ENCODE data around the gene MRPS12. TPM values are rescaled to one million over a fixed set of nuclear protein-coding genes. Genes with fewer than 3 reads are reported as not detected.

MRPS12 gene
- total RNA-seq, 2 experiments from 2014 or later = 54.8 to 57.5 TPM

DNA sequence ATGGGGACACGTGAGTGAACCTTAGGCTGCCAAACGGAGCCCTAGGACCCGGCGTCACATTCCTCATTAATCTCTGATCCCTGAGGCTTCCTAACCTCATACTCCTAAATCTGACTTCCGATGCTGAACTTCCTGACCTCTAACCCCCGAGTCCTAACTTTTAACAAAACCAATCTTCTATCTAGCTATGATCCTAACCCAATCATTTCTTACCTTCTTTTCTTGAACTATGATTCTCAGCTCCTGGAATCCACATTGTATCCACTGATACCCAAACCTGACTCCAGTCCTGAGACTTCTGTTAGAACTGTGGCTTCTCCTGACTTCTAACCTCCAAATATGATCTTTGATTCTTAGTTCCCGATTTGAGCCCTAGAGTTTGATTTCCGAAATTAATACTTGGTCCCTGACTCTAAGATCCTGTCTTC lies 30.5 kb upstream of the MRPS12 start:
- no peak for DNase-seq
- no peaks in the 10 kb centered on the region for H3K27me3 Mint-ChIP-seq
- H3K9me3 Mint-ChIP-seq = no peaks in the 10 kb centered on the region
- H3K4me3 Mint-ChIP-seq = peak overlapping the region; percentile 92
- peaks cover 17% of the 10 kb centered on the region for H3K36me3 Mint-ChIP-seq (ENCODE audit: low read depth)
- ChIA-PET CTCF (interaction anchor here (0.6 to 2.3 kb wide), 5 partner anchors 13 to 58 kb away, joined by 3 to 16 read pairs (median 3); partner anchors contain the start of genes MRPS12 and SARS2), POLR2A (interaction anchor here (0.5 kb wide), 1 partner anchor 108 kb away, joined by 3 read pairs; no protein-coding TSS in a partner anchor)
- peaks cover 41% of the 10 kb centered on the region for H3K4me1 Mint-ChIP-seq
- peak overlapping the region; percentile 96 for H3K27ac Mint-ChIP-seq

DNA sequence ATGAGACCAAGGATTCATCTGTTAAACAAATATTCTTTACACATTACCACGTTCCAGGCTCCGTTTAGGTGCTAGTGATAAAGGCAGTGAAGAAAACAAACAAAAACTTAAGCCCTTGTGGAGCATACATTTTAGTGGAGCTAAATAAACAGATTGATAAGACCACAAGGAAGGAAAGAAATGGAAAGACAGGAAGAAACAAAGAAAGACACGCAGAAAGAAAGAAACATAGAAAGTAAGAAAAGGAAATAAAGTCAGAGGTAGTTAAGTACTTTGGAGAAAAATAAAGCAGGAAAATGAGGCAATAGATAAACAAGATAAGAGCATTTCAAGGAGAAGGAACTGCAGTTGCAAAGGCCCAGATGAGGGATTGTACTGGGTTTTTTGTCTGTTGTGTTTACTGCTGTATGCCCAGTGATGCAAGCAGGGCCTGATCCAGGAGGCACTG lies 30.0 kb upstream of the MRPS12 start:
- Mint-ChIP-seq H3K27me3 (no peaks in the 10 kb centered on the region), H3K4me1 (peaks cover 41% of the 10 kb centered on the region), H3K9me3 (no peaks in the 10 kb centered on the region), H3K4me3 (peak overlapping the region; percentile 92), H3K36me3 (ENCODE audit: low read depth) (peaks cover 19% of the 10 kb centered on the region), H3K27ac (peak overlapping the region; percentile 96)
- POLR2A ChIA-PET = no interaction called here
- CTCF ChIA-PET = interaction anchor here (0.6 to 2.3 kb wide), 3 partner anchors 14 to 243 kb away, joined by 3 to 16 read pairs (median 4); partner anchors contain the start of genes MRPS12 and SARS2
- no peak for DNase-seq

DNA sequence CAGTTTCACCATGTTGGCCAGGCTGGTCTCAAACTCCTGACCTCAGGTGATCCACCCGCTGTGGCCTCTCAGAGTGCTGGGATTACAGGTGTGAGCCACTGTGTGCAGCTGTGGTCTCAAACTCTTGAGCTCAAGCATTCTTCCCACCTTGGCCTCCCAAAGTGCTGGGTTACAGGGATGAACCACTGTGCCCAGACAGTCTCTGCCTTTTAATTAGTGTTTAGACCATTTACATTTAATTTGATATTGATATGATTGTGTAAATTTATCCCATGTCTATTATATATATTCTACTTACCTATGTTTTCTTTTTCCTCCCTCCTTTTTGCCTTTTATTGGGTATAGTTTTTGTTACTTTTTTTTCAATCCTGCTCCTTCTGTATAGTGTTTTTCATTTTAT lies 29.1 kb upstream of the MRPS12 start:
- Mint-ChIP-seq H3K4me1 (peaks cover 41% of the 10 kb centered on the region), H3K36me3 (ENCODE audit: low read depth) (peaks cover 20% of the 10 kb centered on the region), H3K27ac (peak overlapping the region; percentile 19), H3K27me3 (no peaks in the 10 kb centered on the region), H3K9me3 (no peaks in the 10 kb centered on the region), H3K4me3 (no peak overlapping the region)
- ChIA-PET POLR2A (no interaction called here), CTCF (interaction anchor here (2.3 kb wide), 1 partner anchor 28 kb away, joined by 16 read pairs; the partner anchor contains the start of genes MRPS12 and SARS2)
- DNase-seq = no peak

DNA sequence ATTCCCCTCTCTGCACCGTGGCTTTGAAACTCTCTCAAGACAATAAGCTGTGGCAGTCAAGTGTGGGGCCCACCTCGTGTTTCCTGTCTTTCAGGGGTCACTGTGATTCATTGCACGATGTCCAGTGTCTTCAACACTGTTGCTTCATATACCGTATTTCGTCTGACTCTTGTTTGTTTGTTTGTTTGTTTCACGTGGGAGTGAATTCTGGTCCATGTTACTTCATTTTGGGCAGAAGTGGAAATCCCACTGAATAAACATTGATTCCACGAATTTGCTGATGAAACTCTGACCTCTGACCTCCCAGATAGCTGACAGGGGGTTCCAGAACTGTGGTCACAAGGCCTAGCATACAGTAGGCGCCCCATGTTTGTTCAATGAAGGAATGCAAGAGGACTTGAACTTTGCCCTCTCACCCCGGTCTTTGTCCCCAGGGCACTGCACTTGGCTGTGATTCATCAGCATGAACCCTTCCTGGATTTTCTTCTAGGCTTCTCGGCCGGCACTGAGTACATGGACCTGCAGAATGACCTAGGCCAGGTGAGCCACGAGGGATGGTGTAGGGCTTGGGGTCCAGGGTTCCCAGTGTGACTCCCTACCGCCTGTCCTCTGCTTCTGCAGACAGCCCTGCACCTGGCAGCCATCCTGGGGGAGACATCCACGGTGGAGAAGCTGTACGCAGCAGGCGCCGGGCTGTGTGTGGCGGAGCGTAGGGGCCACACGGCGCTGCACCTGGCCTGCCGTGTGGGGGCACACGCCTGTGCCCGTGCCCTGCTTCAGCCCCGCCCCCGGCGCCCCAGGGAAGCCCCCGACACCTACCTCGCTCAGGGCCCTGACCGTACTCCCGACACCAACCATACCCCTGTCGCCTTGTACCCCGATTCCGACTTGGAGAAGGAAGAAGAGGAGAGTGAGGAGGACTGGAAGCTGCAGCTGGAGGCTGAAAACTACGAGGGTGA lies 25.9 kb upstream of the MRPS12 start:
- peaks cover 43% of the 10 kb centered on the region for H3K36me3 Mint-ChIP-seq (ENCODE audit: low read depth)
- ChIA-PET CTCF (interaction anchor here (1.1 to 2.0 kb wide), 4 partner anchors 10 to 26 kb away, joined by 3 to 6 read pairs (median 3); partner anchors contain the start of genes MRPS12 and SARS2), POLR2A (no interaction called here)
- no peak for DNase-seq
- H3K27ac Mint-ChIP-seq = no peak overlapping the region
- H3K27me3 Mint-ChIP-seq = no peaks in the 10 kb centered on the region
- H3K4me1 Mint-ChIP-seq = peaks cover 35% of the 10 kb centered on the region
- no peaks in the 10 kb centered on the region for H3K9me3 Mint-ChIP-seq
- no peak overlapping the region for H3K4me3 Mint-ChIP-seq

DNA sequence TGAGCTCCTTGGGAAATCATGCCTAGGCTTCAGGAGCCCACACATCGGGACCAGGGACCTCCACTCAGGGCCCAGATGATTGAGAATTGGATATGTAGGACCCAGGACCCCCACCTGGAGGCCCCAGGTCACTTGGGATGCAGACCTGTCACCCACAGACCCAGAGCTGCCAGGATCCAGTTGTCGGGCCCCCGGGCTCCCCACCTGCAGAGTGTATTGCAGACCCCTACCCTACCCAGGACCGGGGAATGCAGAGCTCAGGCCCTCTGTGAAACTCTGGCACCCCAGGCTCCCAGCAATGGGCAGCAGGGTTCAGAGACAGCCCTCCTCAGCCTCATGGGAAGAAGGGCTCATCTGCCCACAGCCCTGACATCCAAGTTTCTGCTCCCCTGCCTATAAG lies 25.1 kb upstream of the MRPS12 start:
- Mint-ChIP-seq H3K9me3 (no peaks in the 10 kb centered on the region), H3K27me3 (no peaks in the 10 kb centered on the region), H3K4me1 (peaks cover 32% of the 10 kb centered on the region), H3K27ac (no peak overlapping the region), H3K4me3 (no peak overlapping the region), H3K36me3 (ENCODE audit: low read depth) (peaks cover 45% of the 10 kb centered on the region)
- ChIA-PET POLR2A (no interaction called here), CTCF (interaction anchor here (0.7 to 2.0 kb wide), 7 partner anchors 10 to 680 kb away, joined by 3 to 6 read pairs (median 3); partner anchors contain the start of genes MRPS12 and SARS2)
- DNase-seq = no peak

GRCh38 chr19:38907227-38907626 lies 23.5 kb upstream of the MRPS12 start:
- Mint-ChIP-seq H3K9me3 (no peaks in the 10 kb centered on the region), H3K36me3 (ENCODE audit: low read depth) (peaks cover 42% of the 10 kb centered on the region)
- CTCF ChIA-PET = interaction anchor here (2.0 to 2.1 kb wide), 2 partner anchors 8 to 23 kb away, joined by 6 to 9 read pairs; partner anchors contain the start of genes MRPS12 and SARS2

DNA sequence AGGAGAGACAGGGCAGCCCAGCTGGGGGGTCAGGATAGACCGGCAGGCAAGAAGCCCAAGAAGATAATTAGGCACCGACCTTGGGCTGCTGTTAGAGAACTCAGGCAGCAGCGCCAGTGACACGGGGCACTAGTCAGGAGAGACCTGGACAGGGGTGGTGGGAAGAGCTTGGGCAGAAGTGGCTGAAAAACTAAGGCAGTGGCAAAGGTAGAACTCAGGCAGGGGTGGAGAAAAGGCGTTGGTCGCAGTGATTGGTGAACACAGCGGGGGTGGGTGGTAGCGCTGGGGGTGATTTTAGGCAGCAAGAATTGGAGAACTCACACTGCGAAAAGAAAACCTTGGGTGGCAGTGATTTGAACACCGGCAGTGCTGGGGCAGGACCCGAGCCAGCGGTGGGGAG lies 23.1 kb upstream of the MRPS12 start:
- Mint-ChIP-seq H3K27me3 (no peaks in the 10 kb centered on the region), H3K9me3 (no peaks in the 10 kb centered on the region), H3K36me3 (ENCODE audit: low read depth) (peaks cover 41% of the 10 kb centered on the region), H3K4me1 (peaks cover 21% of the 10 kb centered on the region), H3K4me3 (no peak overlapping the region), H3K27ac (peak overlapping the region; percentile 78)
- ChIA-PET POLR2A (no interaction called here), CTCF (interaction anchor here (2.1 kb wide), 1 partner anchor 23 kb away, joined by 9 read pairs; the partner anchor contains the start of genes MRPS12 and SARS2)
- no peak for DNase-seq

More at GRCh38 chr19:38907227-38907626, 23.5 kb upstream of the MRPS12 start:
- no peaks in the 10 kb centered on the region for H3K27me3 Mint-ChIP-seq
- peaks cover 22% of the 10 kb centered on the region for H3K4me1 Mint-ChIP-seq
- H3K4me3 Mint-ChIP-seq = no peak overlapping the region
- POLR2A ChIA-PET = no interaction called here
- no peak overlapping the region for H3K27ac Mint-ChIP-seq
- DNase-seq = no peak

DNA sequence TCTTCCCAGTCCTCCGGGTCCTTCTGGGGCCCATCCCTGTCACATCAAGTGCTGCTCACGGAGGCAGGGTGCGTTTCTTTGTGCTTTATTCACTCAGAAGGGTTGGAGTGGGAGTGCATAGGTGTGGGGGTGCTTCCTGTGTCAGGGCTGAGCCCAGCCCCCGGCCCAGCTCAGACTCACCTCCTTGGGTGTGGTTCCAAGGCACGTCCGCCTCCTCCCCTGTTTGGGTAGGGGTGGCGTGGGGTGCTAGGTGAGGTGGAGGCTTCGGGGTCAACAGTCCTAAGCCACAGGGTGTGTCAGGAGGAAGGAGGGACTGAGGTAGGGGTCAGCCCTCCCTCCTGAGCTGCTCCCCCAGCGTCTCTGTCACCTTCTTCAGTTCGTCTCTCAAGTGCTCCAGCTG lies 21.8 kb upstream of the MRPS12 start:
- peak overlapping the region; percentile 68 for H3K27ac Mint-ChIP-seq
- no peaks in the 10 kb centered on the region for H3K27me3 Mint-ChIP-seq
- CTCF ChIA-PET = interaction anchor here (0.6 to 1.1 kb wide), 2 partner anchors 21 to 139 kb away, joined by 3 to 6 read pairs; no protein-coding TSS in a partner anchor
- peaks cover 41% of the 10 kb centered on the region for H3K36me3 Mint-ChIP-seq (ENCODE audit: low read depth)
- H3K9me3 Mint-ChIP-seq = no peaks in the 10 kb centered on the region
- no peak for DNase-seq
- POLR2A ChIA-PET = no interaction called here
- H3K4me3 Mint-ChIP-seq = no peak overlapping the region
- H3K4me1 Mint-ChIP-seq = peaks cover 21% of the 10 kb centered on the region

DNA sequence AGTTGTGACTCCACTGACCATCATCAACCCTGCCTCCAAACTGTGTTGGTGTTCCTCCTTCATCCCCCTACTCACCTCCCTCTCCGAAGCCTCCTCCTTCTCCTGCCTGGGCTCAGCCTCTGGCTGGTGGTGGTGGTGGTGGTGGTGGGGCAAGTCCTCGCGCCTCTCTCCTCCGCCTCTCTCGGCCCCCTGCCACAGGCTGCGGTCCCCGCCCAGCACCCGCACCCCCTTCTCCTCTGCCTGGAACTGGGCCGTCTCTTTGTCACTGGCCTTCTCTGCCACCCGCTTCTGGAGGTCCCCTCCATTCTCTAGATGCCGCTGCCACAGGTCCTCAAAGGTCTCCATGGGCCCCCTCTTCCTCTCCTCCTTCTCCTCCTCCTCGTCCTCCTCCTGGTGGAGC lies 20.3 kb upstream of the MRPS12 start:
- Mint-ChIP-seq H3K27ac (peak overlapping the region; percentile 62), H3K9me3 (no peaks in the 10 kb centered on the region), H3K4me3 (no peak overlapping the region), H3K36me3 (ENCODE audit: low read depth) (peaks cover 32% of the 10 kb centered on the region), H3K4me1 (peaks cover 14% of the 10 kb centered on the region), H3K27me3 (no peaks in the 10 kb centered on the region)
- no peak for DNase-seq
- POLR2A ChIA-PET = no interaction called here
- CTCF ChIA-PET = interaction anchor here (0.6 to 1.4 kb wide), 2 partner anchors 20 to 75 kb away, joined by 4 to 6 read pairs; partner anchors contain the start of genes MRPS12 and SARS2

DNA sequence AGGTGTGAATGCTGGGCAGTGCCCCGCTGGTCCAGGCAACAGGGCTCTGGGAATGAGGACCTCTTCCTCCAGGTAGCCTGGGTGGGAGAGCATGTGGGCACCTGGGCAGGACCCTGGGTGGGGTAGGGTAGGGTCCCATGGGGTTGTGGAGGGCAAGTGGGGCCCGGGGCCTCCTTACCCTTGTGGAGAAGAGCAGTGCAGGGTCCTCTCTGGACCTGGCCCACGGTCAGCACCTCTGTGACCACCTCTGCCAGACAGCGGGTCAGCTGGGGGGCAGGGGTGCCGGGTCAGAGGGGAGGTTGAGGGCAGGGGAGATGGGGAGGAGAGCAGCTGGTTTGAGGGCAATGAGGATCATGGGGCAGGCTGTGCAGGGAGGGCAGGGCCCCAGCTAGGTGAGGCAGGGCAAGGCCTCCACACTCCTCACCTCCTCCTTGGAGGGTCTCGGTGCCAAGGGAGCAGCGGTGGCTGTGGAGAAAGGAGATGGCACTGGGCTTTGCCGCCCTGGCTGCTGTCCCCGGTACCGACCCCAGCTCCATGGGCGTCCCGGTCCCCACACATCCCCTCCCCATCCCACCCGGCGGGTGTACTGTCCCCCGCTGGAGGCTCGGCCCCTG lies 19.2 kb upstream of the MRPS12 start:
- Mint-ChIP-seq H3K9me3 (no peaks in the 10 kb centered on the region), H3K4me3 (no peak overlapping the region), H3K27me3 (no peaks in the 10 kb centered on the region), H3K36me3 (ENCODE audit: low read depth) (peaks cover 32% of the 10 kb centered on the region), H3K27ac (no peak overlapping the region), H3K4me1 (peaks cover 14% of the 10 kb centered on the region)
- DNase-seq = no peak
- ChIA-PET POLR2A (no interaction called here), CTCF (interaction anchor here (1.4 to 1.5 kb wide), 2 partner anchors 9 to 19 kb away, joined by 3 to 6 read pairs; partner anchors contain the start of genes MRPS12 and SARS2)

GRCh38 chr19:38912600-38913514 lies 17.9 kb upstream of the MRPS12 start:
- DNase-seq = no peak
- Mint-ChIP-seq H3K9me3 (no peaks in the 10 kb centered on the region), H3K27ac (peak overlapping the region; percentile 15), H3K36me3 (ENCODE audit: low read depth) (peaks cover 19% of the 10 kb centered on the region), H3K4me1 (peaks cover 11% of the 10 kb centered on the region), H3K4me3 (no peak overlapping the region), H3K27me3 (no peaks in the 10 kb centered on the region)
- CTCF ChIA-PET = interaction anchor here (0.9 to 1.5 kb wide), 3 partner anchors 10 to 21 kb away, joined by 3 to 4 read pairs (median 4); partner anchors contain the start of genes MRPS12 and SARS2
- POLR2A ChIA-PET = no interaction called here
